Peyer's patch (tissue), 4 donors: ENCODE data around the gene VPS35L.
"Not testable (repeated sequence)": the region's sequence is repeated elsewhere in the genome, so short reads cannot be mapped to it uniquely, and the experiment has no call there.

Experiments used
- CTCF ChIP-seq, 6 experiments: fragments of 450-650 bp in 4 of 6; fragments of 200-600 bp in 2 of 6; sonication (generic) in 1 of 6; IDR thresholded peaks; one replicate each; pipeline ENCODE4 v1.5.1; 2017 to 2019; ENCODE audit warnings: antibody characterized with exemption in 6 of 6, mild to moderate bottlenecking in 3 of 6, moderate library complexity in 1 of 6
- POLR2A ChIP-seq, 2 donors: fragments of 450-650 bp; IDR thresholded peaks; one replicate each; pipeline ENCODE4 v1.5.1; 2017; ENCODE audit warnings: antibody characterized with exemption in 2 of 2, mild to moderate bottlenecking in 2 of 2, moderate library complexity in 2 of 2

- TF ChIP-seq CTCF, POLR2A (IDR thresholded peaks at IDR 0.05): not testable (repeated sequence)
These were observed 123.8 kb downstream of the VPS35L start for GRCh38 chr16:19679281-19679680.
